ENCODE data around the gene CTIF. TPM values are rescaled to one million over a fixed set of nuclear protein-coding genes. Genes with fewer than 3 reads are reported as not detected.

The CTIF gene
- total RNA-seq, 1 donor from 2014 or later, result 54.8 TPM

DNA sequence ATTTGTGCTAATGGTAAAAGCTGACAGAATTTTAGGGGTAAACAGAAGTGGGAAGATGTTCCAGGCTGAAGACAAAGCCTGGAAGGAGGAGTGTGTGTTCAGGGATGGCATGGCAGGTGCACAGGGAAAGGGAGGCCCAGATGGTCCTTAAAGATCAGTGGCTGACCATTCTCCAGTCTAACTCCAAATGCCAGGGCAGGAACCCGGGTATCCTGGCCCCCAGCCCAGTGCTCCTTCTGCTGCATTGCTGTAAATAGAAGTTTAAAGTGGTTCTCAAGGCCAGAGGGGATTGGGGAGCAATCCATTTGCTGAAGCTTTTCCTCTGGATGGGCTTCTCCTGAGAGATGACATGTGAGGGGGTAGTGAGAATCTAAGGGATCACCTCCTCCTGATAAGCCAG, 158.6 kb downstream of the CTIF start:
- ATAC-seq (no peak), DNase-seq (no peak)
- Histone ChIP-seq H3K36me3 (no peaks in the 10 kb centered on the region), H3K4me1 (peaks cover 12% of the 10 kb centered on the region), H3K4me3 (no peak overlapping the region), H3K9me3 (no peaks in the 10 kb centered on the region), H3K27me3 (ENCODE audit: low read depth) (no peaks in the 10 kb centered on the region), H3K27ac (no peak overlapping the region)
- TF ChIP-seq, protein P1, sequence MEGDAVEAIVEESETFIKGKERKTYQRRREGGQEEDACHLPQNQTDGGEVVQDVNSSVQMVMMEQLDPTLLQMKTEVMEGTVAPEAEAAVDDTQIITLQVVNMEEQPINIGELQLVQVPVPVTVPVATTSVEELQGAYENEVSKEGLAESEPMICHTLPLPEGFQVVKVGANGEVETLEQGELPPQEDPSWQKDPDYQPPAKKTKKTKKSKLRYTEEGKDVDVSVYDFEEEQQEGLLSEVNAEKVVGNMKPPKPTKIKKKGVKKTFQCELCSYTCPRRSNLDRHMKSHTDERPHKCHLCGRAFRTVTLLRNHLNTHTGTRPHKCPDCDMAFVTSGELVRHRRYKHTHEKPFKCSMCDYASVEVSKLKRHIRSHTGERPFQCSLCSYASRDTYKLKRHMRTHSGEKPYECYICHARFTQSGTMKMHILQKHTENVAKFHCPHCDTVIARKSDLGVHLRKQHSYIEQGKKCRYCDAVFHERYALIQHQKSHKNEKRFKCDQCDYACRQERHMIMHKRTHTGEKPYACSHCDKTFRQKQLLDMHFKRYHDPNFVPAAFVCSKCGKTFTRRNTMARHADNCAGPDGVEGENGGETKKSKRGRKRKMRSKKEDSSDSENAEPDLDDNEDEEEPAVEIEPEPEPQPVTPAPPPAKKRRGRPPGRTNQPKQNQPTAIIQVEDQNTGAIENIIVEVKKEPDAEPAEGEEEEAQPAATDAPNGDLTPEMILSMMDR (IDR thresholded peaks at IDR 0.05), result no peak
- intact Hi-C loops (cut with DNase I), result no loop called here

- TF ChIP-seq, protein P1 (IDR thresholded peaks at IDR 0.05), result no peak
- Histone ChIP-seq H3K36me3 (no peaks in the 10 kb centered on the region), H3K27me3 (ENCODE audit: low read depth) (no peaks in the 10 kb centered on the region), H3K4me3 (no peak overlapping the region), H3K9me3 (no peaks in the 10 kb centered on the region), H3K4me1 (peaks cover 12% of the 10 kb centered on the region), H3K27ac (no peak overlapping the region)
- intact Hi-C loops (cut with DNase I), result no loop called here
- ATAC-seq, result no peak
- DNase-seq, result no peak
Measured at GRCh38 chr18:48698707-48699106, 159.9 kb downstream of the CTIF start.

DNA sequence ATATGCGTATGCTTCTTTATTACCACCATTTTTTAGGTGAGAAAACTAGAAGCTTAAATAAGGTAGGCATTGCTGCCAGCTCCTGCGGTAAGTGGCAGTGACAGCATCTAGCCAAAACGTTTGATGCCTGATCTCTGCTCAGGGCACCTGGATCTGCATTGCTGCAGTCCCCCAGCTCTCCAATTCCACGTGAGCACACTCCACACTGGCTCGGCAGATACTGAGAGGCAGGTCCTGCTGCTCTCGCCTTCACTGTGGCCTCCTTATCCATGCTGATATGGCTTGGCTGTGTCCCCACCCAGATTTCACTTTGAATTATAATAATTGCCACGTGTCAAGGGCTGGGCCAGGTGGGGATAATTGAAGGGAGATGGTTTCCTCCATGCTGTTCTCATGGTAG, 160.9 kb downstream of the CTIF start:
- H3K4me1 ChIP-seq, result peaks cover 12% of the 10 kb centered on the region
- no peak overlapping the region for H3K27ac ChIP-seq
- H3K36me3 ChIP-seq, result no peaks in the 10 kb centered on the region
- TF ChIP-seq, protein P1 (IDR thresholded peaks at IDR 0.05), result no peak
- no peak for ATAC-seq
- no peak for DNase-seq
- H3K4me3 ChIP-seq, result no peak overlapping the region
- intact Hi-C loops (cut with DNase I), result no loop called here
- H3K27me3 ChIP-seq (ENCODE audit: low read depth), result no peaks in the 10 kb centered on the region
- H3K9me3 ChIP-seq, result no peaks in the 10 kb centered on the region

DNA sequence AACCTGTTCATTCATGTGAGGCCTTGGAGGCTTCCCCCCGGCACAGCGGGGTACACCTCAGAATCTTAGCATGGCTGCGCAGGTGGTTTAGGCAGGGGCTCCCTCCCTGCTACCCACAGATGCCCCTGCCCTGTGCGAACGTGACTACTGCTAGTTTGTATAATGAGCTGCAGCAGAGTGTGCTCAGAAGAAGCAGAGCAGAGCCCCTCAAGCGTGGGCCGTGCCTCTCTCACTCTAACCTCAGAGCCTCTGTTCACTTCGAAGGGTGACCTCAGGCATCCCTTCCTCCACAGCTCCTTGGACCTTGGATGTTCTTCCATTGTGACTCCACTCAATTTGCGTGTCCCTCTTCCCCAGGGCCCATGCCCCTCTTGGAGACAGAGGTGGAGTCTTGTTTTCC, 161.6 kb downstream of the CTIF start:
- Histone ChIP-seq H3K36me3 (no peaks in the 10 kb centered on the region), H3K4me3 (no peak overlapping the region), H3K27me3 (ENCODE audit: low read depth) (no peaks in the 10 kb centered on the region), H3K27ac (no peak overlapping the region), H3K4me1 (peaks cover 12% of the 10 kb centered on the region), H3K9me3 (no peaks in the 10 kb centered on the region)
- DNase-seq, result no peak
- intact Hi-C loops (cut with DNase I), result no loop called here
- TF ChIP-seq, protein P1 (IDR thresholded peaks at IDR 0.05), result no peak
- ATAC-seq, result no peak

GRCh38 chr18:48702346-48703027, 163.7 kb downstream of the CTIF start:
- intact Hi-C loops (cut with DNase I), result no loop called here
- Histone ChIP-seq H3K4me1 (no peaks in the 10 kb centered on the region), H3K4me3 (no peak overlapping the region), H3K9me3 (no peaks in the 10 kb centered on the region), H3K36me3 (no peaks in the 10 kb centered on the region), H3K27ac (no peak overlapping the region), H3K27me3 (ENCODE audit: low read depth) (no peaks in the 10 kb centered on the region)
- ATAC-seq (no peak), DNase-seq (no peak)
- TF ChIP-seq, protein P1 (IDR thresholded peaks at IDR 0.05), result no peak
